ENCODE measurements around the gene PKD2.
"Not testable (repeated sequence)": the region's sequence is repeated elsewhere in the genome, so short reads cannot be mapped to it uniquely, and the experiment has no call there.

Gene PKD2

DNA sequence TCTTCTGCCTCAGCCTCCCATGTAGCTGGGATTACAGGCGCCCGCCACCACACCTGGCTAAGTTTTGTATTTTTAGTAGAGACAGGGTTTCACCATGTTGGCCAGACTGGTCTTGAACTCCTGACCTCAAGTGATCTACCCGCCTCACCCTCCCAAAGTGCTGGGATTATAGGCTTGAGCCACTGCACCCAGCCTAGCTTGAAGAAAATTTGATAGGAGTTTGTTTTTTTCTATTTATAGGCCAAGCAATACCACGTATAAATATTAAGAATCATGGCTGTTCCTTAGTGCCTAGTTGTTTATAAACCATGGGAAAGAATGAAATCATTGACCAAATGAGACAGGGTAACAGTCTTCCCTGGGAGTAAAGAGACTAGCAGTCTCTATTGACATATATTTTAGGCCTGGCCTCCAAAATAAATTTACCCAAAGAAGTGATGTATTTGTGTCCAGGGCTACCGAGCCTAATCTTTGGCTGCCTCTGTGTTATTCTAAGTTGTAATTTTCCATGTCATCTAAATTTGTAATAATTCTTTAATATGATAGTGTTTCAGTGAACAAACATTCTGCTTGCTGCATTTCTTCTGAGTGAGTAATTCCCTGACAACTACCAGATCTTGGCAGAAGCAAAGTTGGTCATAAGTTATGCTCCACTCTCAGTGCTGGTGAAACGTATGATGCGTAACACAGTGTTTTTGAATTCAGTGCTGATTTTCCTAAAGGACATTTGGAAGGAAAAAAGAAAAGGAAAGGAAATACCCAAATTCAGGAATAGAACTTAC is 10.3 kb downstream of the PKD2 start (continued):
- TF ChIP-seq, protein P1, sequence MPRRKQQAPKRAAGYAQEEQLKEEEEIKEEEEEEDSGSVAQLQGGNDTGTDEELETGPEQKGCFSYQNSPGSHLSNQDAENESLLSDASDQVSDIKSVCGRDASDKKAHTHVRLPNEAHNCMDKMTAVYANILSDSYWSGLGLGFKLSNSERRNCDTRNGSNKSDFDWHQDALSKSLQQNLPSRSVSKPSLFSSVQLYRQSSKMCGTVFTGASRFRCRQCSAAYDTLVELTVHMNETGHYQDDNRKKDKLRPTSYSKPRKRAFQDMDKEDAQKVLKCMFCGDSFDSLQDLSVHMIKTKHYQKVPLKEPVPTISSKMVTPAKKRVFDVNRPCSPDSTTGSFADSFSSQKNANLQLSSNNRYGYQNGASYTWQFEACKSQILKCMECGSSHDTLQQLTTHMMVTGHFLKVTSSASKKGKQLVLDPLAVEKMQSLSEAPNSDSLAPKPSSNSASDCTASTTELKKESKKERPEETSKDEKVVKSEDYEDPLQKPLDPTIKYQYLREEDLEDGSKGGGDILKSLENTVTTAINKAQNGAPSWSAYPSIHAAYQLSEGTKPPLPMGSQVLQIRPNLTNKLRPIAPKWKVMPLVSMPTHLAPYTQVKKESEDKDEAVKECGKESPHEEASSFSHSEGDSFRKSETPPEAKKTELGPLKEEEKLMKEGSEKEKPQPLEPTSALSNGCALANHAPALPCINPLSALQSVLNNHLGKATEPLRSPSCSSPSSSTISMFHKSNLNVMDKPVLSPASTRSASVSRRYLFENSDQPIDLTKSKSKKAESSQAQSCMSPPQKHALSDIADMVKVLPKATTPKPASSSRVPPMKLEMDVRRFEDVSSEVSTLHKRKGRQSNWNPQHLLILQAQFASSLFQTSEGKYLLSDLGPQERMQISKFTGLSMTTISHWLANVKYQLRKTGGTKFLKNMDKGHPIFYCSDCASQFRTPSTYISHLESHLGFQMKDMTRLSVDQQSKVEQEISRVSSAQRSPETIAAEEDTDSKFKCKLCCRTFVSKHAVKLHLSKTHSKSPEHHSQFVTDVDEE (CRISPR knock-in tag; IDR thresholded peaks at IDR 0.05) = no peak
- peak; percentile 60; the same call in 1 of the 2 replicates for TF ChIP-seq ESRRG (CRISPR knock-in tag; IDR thresholded peaks at IDR 0.05)

DNA sequence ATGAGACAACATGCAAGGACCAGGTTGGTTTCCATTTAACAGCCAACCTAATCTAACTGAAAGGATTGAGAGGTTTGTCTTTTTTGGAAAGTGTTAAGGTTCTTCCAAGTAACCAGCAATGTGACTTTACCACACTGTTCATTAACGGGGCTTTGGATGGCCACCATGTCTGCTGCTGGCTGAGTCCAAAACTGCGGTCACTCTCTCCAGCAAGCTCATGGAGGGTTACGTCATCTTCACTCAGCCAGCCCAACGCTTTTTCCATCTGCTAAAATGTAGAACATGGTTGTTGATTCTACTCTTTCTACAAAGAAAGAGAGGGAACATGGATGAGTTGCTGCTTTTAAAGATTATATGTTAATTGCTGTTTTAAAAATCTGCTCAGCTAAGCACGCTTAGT is 11.0 kb downstream of the PKD2 start:
- no peak; the same call in 2 of the 3 replicates for ATAC-seq
- no peak for TF ChIP-seq OSR1 (CRISPR knock-in tag; IDR thresholded peaks at IDR 0.05)
- TF ChIP-seq CSDC2 (CRISPR knock-in tag; IDR thresholded peaks at IDR 0.05) = 0 out of 2 replicates have a peak, but pooled peaks have one; percentile 23

DNA sequence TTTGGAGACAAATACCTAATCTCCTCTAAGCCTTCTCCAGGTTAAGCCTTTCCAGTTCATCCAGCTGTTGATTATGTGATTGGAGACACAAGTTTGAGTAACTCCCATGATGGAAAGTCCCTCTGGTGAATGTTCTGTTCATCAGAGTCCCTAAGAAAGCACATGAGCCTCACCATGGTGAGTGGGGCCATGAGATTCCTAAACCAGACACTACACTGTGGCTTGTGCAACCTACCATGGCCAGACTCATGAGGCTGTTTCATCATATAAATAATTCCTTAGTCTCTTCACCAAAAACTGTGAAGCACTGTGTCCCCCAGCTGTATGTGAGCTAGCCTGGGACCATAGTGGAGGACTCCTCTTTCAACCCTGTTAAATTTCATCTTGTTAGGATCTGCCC is 14.4 kb downstream of the PKD2 start:
- no peak for ATAC-seq

DNA sequence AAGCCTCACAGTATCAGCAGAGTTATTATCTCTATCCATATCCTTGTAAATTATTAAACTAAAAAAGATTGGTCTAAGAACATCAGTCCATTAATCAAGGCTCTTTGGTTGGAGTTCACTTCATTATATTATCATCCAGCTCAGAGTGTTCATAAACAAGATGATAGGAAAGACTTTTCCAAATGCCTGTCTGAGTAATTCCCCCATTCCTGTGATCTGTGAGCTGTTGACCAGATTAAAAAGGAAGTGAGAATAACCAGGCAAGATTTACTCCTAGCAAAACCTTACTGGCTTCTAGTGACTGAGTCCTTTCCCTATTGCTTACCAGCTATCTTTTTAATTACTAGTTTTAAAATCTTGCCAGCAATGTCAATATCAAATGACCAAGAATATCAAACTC is 14.9 kb downstream of the PKD2 start:
- ATAC-seq = no peak
- peak; percentile 31; the same call in 1 of the 2 replicates for TF ChIP-seq ISL1 (CRISPR knock-in tag; IDR thresholded peaks at IDR 0.05)
- TF ChIP-seq TOX (CRISPR knock-in tag; IDR thresholded peaks at IDR 0.05; ENCODE audit: borderline replicate concordance) = no peak
- TF ChIP-seq BACH2 (CRISPR knock-in tag; IDR thresholded peaks at IDR 0.05; ENCODE audit: borderline replicate concordance) = no peak

More for the DNA sequence above, 14.4 kb downstream of the PKD2 start:
- no peak for TF ChIP-seq ARNTL (CRISPR knock-in tag; IDR thresholded peaks at IDR 0.05; ENCODE audit: borderline replicate concordance, low read depth)
- TF ChIP-seq TCF4 (CRISPR knock-in tag; IDR thresholded peaks at IDR 0.05; ENCODE audit: borderline replicate concordance) = no peak
- no peak for TF ChIP-seq PPARA (CRISPR knock-in tag; IDR thresholded peaks at IDR 0.05; ENCODE audit: borderline replicate concordance)
- TF ChIP-seq ZNF565 (CRISPR knock-in tag; conservative IDR thresholded peaks at IDR 0.05; ENCODE audit: low read depth) = no peak
- TF ChIP-seq ZFP3 (CRISPR knock-in tag; IDR thresholded peaks at IDR 0.05) = no peak
- no peak for TF ChIP-seq SNAI2 (CRISPR knock-in tag; IDR thresholded peaks at IDR 0.05)
- no peak for TF ChIP-seq ZNF8 (CRISPR knock-in tag; IDR thresholded peaks at IDR 0.05)
- no peak for TF ChIP-seq OSR1 (CRISPR knock-in tag; IDR thresholded peaks at IDR 0.05)

DNA sequence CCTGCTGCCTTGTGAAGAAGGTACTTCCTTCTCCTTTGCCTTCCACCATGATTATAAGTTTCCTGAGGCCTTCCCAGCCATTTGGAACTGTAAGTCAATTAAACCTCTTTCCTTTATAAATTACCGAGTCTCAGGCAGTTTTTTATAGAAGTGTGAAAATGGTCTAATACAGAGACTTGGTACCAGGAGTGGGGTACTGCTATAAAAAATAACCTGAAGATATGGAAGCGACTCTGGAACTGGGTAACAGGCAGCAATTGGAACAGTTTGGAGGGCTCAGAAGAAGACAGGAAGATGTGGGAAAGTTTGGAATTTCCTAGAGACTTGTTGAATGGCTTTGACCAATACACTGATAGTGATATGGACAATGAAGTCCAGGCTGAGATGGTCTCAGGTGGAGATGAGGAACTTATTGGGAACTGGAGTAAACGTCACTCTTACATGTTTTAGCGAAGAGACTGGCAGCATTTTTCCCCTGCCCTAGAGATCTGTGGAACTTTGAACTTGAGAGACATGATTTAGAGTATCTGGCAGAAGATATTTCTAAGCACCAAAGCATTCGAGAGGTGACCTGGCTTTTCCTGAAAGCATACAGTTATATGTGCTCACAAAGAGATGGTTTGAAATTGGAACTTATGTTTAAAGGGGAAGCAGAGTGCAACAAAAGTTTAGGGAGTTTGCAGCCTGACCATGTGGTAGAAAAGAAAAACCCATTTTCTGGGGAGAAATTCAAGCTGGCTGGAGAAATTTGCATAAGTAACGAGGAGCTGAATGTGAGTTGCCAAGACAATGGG is 18.6 kb downstream of the PKD2 start:
- ATAC-seq = not testable (repeated sequence)

DNA sequence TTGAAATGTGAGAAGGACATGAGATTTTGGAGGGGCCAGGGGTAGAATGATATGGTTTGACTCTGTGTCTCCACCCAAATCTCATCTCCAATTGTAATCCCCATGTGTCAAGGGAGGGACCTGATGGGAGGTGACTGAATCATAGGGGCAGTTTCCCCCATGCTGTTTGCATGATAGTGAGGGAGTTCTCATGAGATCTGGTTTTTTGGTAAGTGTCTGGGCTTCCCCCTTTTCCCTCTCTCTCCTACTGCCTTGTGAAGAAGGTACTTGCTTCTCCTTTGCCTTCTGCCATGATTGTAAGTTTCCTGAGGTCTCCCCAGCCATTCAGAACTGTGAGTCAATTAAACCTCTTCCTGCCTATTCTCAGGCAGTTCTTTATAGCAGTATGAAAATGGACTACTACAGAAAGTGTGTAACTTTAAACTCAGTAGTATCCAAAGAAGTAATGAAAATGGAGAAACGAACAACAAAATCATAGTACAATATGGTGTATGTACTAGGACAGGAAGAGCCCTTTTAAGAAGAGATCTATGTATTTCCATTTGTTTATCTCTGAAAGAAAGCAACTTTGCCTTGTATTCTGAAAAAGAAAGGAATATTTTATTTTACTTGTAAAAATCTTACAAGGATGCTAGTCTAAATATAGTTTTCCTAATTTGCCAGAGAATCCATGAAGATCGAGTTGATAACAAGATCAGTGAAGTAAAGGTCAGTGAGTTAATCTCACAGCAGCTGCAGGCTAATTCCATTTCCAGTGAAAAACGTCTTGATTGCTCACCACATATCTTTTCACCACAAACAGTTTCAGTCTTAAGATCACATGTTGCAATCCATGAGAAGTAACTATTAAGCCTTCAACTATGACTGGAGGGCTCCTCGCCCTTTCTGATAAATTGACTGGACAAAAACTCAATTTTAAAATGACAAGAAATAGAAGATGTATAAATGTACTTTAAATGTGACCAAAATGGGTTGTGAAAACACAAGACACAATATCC is 20.5 kb downstream of the PKD2 start:
- ATAC-seq = peak; percentile 83

More for the DNA sequence above, 20.5 kb downstream of the PKD2 start:
- TF ChIP-seq ISL1 (CRISPR knock-in tag; IDR thresholded peaks at IDR 0.05) (peak; percentile 65), TOX (CRISPR knock-in tag; IDR thresholded peaks at IDR 0.05; ENCODE audit: borderline replicate concordance) (no peak), ARNTL (CRISPR knock-in tag; IDR thresholded peaks at IDR 0.05; ENCODE audit: borderline replicate concordance, low read depth) (no peak), CSDC2 (CRISPR knock-in tag; IDR thresholded peaks at IDR 0.05) (no peak), ZNF70 (CRISPR knock-in tag; IDR thresholded peaks at IDR 0.05) (no peak), TCF4 (CRISPR knock-in tag; IDR thresholded peaks at IDR 0.05; ENCODE audit: borderline replicate concordance) (no peak), ZNF565 (CRISPR knock-in tag; conservative IDR thresholded peaks at IDR 0.05; ENCODE audit: low read depth) (no peak)
- TF ChIP-seq, protein P2, sequence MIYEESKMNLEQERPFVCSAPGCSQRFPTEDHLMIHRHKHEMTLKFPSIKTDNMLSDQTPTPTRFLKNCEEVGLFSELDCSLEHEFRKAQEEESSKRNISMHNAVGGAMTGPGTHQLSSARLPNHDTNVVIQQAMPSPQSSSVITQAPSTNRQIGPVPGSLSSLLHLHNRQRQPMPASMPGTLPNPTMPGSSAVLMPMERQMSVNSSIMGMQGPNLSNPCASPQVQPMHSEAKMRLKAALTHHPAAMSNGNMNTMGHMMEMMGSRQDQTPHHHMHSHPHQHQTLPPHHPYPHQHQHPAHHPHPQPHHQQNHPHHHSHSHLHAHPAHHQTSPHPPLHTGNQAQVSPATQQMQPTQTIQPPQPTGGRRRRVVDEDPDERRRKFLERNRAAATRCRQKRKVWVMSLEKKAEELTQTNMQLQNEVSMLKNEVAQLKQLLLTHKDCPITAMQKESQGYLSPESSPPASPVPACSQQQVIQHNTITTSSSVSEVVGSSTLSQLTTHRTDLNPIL (CRISPR knock-in tag; IDR thresholded peaks at IDR 0.05; ENCODE audit: low read depth) = 0 out of 2 replicates have a peak, but pooled peaks have one; percentile 21
- TF ChIP-seq, protein P1 (CRISPR knock-in tag; IDR thresholded peaks at IDR 0.05) = no peak
